Hematopoietic multipotent progenitor cell treated with erythropoietin and hydrocortisone succinate and interleukin-3 and kit ligand, for 4 days (in vitro differentiated cells): Measurements from ENCODE around the gene INPP4A.
A peak's percentile ranks its signal among the peaks of the same experiment; 100 is the strongest.

ENCODE experiments used
- DNase-seq: peaks from one replicate; pipeline ENCODE4 v3.0.0-alpha.2; 2015

The INPP4A gene

GRCh38 chr2:98438190-98439133, 6.2 kb upstream of the INPP4A start:
- DNase-seq = no peak

- DNase-seq = no peak
Observed at GRCh38 chr2:98441706-98442450, 2.8 kb upstream of the INPP4A start.

GRCh38 chr2:98442488-98442887, 2.2 kb upstream of the INPP4A start:
- no peak for DNase-seq

GRCh38 chr2:98445177-98445682, 572 bp downstream of the INPP4A start:
- DNase-seq = peak; percentile 43

DNA sequence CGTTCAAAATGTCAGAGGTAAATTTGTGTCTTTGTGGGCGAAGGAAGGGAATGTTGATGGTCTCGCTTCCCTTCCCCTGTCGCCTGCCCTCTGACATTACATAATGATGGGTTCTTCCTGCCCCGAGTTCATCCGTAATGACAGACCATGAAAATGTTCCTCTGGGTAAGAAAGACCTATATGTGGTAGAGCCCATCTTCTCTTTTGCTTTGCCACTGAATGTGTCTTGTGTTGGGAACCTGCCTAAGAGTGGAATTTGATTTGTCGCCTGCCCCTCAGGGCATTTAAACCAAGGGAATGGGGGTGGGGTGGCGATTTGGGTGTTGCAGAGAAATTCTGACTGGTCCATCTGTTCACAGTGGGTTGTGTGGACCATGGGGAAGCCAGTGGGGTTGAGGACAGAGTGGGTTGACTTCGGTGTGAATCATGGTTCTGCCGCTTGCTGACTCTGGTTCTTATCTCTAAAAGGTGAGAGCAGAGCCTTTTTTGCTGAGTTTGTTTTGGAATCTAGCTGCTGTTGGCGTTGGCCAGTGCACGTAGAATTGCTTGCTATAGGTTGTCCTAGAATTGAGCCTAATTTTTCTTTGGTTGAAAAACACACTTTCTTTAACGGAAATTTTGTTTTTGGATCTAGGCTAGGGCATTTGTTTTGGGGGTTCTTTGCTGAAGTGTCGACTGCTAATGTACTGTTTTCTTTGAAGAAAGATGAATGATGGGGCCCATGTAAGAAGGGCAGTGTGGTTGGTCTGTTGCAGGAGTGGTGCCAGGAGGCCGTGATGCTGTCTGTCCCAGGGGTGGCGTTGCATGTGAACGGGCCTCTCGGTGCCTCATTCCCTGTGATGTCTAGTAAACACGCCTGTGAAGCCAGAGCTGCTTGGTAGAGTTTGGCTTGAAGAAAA, 1.3 kb downstream of the INPP4A start:
- DNase-seq = peak; percentile 35

- no peak for DNase-seq
Observed at GRCh38 chr2:98446850-98447249, 2.2 kb downstream of the INPP4A start.

- peak; percentile 91 for DNase-seq
Observed at GRCh38 chr2:98448441-98449145, 3.9 kb downstream of the INPP4A start.

GRCh38 chr2:98452396-98453027, 7.9 kb downstream of the INPP4A start:
- DNase-seq = no peak

DNA sequence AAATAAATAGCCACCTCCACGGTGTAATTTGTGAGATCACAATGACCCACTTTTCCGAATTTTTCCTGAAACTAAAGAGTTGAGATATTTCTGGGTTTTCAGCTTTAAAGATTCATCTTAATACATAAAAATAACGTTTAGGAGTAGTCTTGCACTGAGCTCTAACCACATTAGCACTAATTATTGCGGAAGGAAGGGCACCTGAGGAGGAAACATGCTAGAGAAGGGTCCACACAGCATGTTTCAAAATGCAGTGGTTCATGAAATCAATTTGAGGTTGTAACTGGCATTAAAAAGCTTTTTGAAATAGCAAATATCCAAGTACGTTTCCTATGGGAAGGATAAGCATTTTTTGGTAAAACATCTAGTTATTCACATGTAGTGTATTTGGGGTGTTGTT, 8.4 kb downstream of the INPP4A start:
- DNase-seq = peak; percentile 32

- DNase-seq = no peak
Observed at GRCh38 chr2:98453531-98453930, 8.9 kb downstream of the INPP4A start.

DNA sequence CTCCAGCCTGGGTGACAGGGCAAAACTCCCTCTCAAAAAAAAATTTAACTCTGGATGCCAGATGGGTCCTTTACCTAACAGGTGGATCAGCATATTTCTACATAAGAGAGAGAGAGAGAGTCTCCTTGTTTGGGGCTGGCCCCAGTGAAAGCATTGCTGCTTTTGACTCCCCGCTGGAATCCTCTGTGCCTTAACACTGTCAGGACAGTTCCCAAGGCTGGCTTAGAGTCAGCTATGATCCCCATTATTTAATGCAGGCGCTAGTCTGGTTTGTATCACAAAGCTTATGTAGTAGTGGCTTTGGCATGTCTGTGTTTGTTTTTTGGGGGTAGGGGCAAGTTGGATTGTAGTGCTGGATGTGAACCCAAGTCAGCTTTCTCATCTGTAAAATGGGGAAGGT, 9.4 kb downstream of the INPP4A start:
- no peak for DNase-seq

DNA sequence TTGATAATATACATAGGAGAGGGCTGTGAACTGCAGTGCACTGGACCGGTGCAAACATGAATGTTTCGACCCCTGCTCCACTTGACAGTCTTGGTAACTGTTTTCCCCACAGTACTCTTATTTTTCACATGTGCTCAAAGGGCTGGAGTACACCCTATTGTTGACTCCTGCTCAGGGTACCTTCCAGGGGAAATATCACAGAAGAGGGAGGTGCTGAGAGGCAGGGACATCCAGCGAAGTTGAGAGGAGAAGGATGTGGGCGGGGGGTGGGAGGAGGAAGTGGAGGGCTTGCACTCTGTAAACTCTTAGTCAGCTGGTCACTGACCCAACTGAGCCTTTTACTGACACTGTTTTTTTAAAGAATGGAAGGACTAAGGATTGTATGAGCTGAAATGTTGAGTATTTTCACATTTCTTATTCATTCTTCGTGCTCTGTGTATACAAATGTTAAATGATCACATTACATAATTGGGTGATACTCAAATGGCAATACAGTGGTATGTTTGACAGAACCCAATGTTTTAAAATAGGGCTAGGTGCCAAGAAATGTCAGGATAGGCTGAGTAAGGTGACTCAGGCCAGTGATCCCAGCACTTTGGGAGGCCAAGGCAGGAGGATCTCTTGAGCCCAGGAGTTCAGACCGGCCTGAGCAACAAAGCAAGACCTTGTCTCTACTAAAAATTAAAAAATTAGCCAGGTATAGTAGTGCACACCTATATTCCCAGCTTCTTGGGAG, 10.0 kb downstream of the INPP4A start:
- peak; percentile 81 for DNase-seq

GRCh38 chr2:98455494-98455976, 10.9 kb downstream of the INPP4A start:
- peak; percentile 80 for DNase-seq

- no peak for DNase-seq
Observed at GRCh38 chr2:98457045-98457696, 12.5 kb downstream of the INPP4A start.

DNA sequence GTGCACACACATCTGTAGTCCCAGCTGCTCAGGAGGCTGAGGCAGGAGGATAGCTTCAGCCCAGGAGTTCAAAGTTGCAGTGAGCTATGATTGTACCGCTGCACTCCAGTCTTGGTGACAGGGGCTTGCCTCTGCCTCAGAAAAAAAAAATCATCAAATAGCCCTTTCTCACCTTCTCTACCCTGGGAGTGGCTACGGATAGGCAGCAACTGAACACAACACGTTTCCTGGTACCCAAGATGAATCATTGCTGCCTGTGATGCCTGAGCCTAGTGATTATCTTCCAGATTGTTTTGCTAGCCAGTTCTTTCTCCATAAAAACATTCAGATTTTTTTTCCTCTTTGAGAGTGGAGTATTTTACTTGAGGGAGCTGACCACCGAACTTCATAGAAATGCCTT, 13.5 kb downstream of the INPP4A start:
- no peak for DNase-seq

DNA sequence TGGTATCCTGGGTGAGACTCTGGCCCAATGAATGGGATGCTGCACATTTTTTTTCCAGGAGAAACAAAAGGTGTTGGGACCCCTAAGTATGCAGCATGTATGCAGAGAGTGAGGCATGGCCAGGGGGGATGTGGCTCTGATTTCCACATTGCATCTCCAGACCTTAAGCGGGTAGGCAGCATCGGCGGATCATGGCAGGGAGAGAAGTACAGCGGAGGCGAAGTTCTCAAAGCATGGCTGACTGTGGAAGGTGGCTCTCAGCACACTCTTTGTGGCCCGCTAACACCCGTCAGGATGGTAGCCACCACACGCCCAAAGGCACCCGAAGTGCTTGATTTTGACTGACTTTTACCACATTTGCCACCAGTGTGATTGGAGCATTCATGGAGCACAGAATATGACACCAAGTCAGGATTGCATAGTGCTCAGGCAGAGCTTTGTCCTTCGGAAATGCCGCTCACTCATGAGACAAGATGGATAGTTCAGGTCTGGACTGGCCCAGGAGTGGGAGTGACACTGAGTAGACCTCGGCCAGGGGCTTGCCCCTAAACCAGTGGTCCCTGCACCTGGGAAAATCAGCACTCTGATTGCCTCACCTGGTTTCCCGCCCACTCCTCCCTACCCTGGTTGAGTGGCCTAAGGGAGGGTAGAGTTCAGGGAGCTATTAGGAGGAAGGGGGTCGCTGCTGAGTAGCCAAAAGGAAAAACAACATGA, 14.2 kb downstream of the INPP4A start:
- DNase-seq = no peak

DNA sequence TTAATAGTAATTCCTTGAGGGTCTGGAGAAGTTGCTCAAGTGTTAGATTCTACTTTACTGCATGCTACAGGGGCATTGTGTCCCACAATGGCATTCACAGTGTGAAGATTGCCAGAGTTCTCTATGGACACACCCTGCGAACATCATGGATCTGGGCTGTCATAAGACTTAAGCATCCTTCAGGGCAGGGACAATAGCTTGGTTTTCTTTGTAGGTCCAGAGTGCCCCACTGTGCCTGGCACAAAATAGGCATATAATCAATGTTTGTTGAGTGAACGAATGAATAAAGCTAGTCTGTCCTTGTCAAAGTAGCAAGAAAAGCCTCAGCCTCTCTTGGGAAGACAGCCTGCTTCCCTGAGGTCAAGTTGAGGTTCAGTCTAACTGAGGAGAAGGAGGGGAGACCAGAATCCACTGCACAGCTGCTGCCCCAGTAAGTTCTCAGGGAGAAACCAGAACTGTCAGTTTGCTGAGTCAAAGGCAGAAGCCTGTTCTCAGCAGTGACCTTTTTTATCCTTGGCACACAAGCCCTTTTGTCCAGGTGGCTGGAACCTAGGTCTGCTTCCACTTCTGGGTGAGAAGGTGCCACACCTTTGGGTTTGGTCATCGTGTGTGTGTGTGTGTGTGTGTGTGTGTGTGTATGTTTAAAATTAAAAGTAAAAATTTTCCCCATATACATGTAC, 15.0 kb downstream of the INPP4A start:
- DNase-seq = peak; percentile 61

GRCh38 chr2:98460573-98461497, 16.2 kb downstream of the INPP4A start:
- peak; percentile 80 for DNase-seq
